NCI-H1092 (cell line): Measurements from ENCODE around the gene TXNDC11.

Experiments used
- DNase-seq: peaks from one replicate; lab custom pipeline; 2025; lab: John Stamatoyannopoulos, UW

Gene TXNDC11

GRCh38 chr16:11722468-11722808 lies 20.2 kb downstream of the TXNDC11 start:
- DNase-seq: no peak

GRCh38 chr16:11721781-11722467 lies 20.7 kb downstream of the TXNDC11 start:
- no peak for DNase-seq

GRCh38 chr16:11719762-11720161 lies 22.9 kb downstream of the TXNDC11 start:
- no peak for DNase-seq

GRCh38 chr16:11719171-11719570 lies 23.5 kb downstream of the TXNDC11 start:
- DNase-seq: no peak

GRCh38 chr16:11717811-11718210 lies 24.8 kb downstream of the TXNDC11 start:
- DNase-seq: no peak

GRCh38 chr16:11716336-11716735 lies 26.3 kb downstream of the TXNDC11 start:
- no peak for DNase-seq

GRCh38 chr16:11715246-11715947 lies 27.3 kb downstream of the TXNDC11 start:
- DNase-seq: no peak

GRCh38 chr16:11712122-11712521 lies 30.5 kb downstream of the TXNDC11 start:
- DNase-seq: no peak

- no peak for DNase-seq
These were observed 31.0 kb downstream of the TXNDC11 start for GRCh38 chr16:11711662-11712061.

- no peak for DNase-seq
These were observed 34.2 kb downstream of the TXNDC11 start for GRCh38 chr16:11708421-11708820.

GRCh38 chr16:11707679-11708197 lies 34.9 kb downstream of the TXNDC11 start:
- DNase-seq: no peak

GRCh38 chr16:11706180-11706742 lies 36.4 kb downstream of the TXNDC11 start:
- DNase-seq: no peak

- DNase-seq: no peak
These were observed 37.2 kb downstream of the TXNDC11 start for GRCh38 chr16:11705311-11706025.

- DNase-seq: no peak
These were observed 42.2 kb downstream of the TXNDC11 start for GRCh38 chr16:11700264-11701029.

GRCh38 chr16:11699234-11699894 lies 43.3 kb downstream of the TXNDC11 start:
- DNase-seq: no peak

GRCh38 chr16:11698271-11698689 lies 44.4 kb downstream of the TXNDC11 start:
- no peak for DNase-seq

- no peak for DNase-seq
These were observed 45.3 kb downstream of the TXNDC11 start for GRCh38 chr16:11697319-11697718.

- DNase-seq: no peak
These were observed 46.2 kb downstream of the TXNDC11 start for GRCh38 chr16:11696266-11697012.

GRCh38 chr16:11692651-11693050 lies 50.0 kb downstream of the TXNDC11 start:
- no peak for DNase-seq

GRCh38 chr16:11692171-11692570 lies 50.5 kb downstream of the TXNDC11 start:
- DNase-seq: no peak
